ENCODE measurements around the gene MOV10L1. TPM values are rescaled to one million over a fixed set of nuclear protein-coding genes. Genes with fewer than 3 reads are reported as not detected.

Gene MOV10L1
- total RNA-seq, 1 donor from 2014 or later, result not detected

DNA sequence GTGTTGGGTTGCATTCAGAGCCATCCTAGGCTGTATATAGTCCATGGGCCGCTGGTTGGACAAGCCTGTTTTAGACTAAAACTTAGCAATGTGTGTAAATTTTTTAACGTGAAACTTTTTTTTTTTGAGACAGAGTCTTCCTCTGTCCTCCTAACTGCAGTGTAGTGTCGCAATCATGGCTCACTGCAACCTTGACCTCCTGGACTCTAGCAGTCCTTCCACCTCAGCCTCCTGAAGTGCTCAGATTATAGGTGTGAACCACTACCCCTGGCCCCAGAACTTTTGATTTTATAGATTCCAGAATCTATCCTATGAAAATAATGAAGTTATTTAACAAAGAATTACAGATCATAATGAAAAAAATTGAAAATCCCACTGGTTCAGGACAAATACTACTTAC, 50.8 kb downstream of the MOV10L1 start:
- TF ChIP-seq, protein P1, sequence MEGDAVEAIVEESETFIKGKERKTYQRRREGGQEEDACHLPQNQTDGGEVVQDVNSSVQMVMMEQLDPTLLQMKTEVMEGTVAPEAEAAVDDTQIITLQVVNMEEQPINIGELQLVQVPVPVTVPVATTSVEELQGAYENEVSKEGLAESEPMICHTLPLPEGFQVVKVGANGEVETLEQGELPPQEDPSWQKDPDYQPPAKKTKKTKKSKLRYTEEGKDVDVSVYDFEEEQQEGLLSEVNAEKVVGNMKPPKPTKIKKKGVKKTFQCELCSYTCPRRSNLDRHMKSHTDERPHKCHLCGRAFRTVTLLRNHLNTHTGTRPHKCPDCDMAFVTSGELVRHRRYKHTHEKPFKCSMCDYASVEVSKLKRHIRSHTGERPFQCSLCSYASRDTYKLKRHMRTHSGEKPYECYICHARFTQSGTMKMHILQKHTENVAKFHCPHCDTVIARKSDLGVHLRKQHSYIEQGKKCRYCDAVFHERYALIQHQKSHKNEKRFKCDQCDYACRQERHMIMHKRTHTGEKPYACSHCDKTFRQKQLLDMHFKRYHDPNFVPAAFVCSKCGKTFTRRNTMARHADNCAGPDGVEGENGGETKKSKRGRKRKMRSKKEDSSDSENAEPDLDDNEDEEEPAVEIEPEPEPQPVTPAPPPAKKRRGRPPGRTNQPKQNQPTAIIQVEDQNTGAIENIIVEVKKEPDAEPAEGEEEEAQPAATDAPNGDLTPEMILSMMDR (IDR thresholded peaks at IDR 0.05), result no peak
- H3K4me3 ChIP-seq, result no peak overlapping the region
- intact Hi-C loops (cut with DNase I), result no loop called here
- no peak for DNase-seq (ENCODE audit: low spot score in 2 of 2)
- no peaks in the 10 kb centered on the region for H3K36me3 ChIP-seq
- no peak overlapping the region for H3K27ac ChIP-seq
- H3K9me3 ChIP-seq, result no peaks in the 10 kb centered on the region
- H3K27me3 ChIP-seq, result no peaks in the 10 kb centered on the region
- peaks cover 0 to 3% of the 10 kb centered on the region in 2 donors for H3K4me1 ChIP-seq

DNA sequence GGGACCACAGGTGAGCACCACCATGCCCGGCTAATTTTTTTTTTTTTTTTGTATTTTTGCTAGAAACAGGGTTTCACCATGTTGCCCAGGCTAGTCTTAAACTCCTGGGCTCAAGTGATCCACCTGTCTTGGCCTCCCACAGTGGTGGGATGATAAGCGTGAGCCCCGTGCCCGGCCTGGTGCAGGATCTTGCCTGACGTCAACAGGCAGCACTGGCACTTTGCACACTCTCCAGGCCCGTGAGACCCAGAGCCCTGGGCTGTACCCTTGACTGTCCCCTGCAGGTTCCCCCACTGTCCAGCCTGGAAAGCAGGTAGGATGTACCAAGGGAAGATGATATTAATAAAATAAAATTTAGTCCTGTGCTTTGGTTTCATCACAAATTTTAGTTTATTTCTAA, 51.7 kb downstream of the MOV10L1 start:
- Histone ChIP-seq H3K4me3 (no peak overlapping the region), H3K27ac (no peak overlapping the region), H3K4me1 (peaks cover 0 to 2% of the 10 kb centered on the region in 2 donors), H3K27me3 (no peaks in the 10 kb centered on the region), H3K36me3 (no peaks in the 10 kb centered on the region), H3K9me3 (no peaks in the 10 kb centered on the region)
- no peak for DNase-seq (ENCODE audit: low spot score in 2 of 2)
- intact Hi-C loops (cut with DNase I), result no loop called here
- TF ChIP-seq, protein P1 (IDR thresholded peaks at IDR 0.05), result no peak

DNA sequence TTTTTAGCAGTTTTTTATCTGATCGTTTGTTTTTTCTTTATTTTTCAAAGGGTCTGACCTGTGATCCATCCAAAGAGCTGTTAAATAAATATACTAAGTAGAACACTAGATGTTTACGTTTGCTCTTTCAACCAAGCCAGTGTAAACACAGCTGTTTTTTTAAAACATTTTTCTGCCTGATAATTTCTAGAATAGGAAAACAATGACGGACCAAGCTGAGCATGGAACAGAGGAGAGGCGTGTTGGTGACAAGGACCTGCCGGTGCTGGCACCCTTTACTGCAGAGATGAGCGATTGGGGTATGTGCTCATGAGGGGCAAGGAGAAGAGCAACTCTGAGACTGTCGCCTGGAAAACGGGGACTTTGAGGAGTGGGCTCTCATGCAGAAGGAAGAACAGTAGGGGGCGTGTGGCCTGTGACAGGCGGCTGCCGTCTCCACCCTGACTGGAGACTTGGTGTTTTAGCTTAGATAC, 52.1 kb downstream of the MOV10L1 start:
- Histone ChIP-seq H3K4me3 (no peak overlapping the region), H3K27me3 (no peaks in the 10 kb centered on the region), H3K27ac (no peak overlapping the region), H3K36me3 (no peaks in the 10 kb centered on the region), H3K9me3 (no peaks in the 10 kb centered on the region), H3K4me1 (no peaks in the 10 kb centered on the region)
- TF ChIP-seq, protein P1 (IDR thresholded peaks at IDR 0.05), result no peak
- intact Hi-C loops (cut with DNase I), result no loop called here
- no peak for DNase-seq (ENCODE audit: low spot score in 2 of 2)

DNA sequence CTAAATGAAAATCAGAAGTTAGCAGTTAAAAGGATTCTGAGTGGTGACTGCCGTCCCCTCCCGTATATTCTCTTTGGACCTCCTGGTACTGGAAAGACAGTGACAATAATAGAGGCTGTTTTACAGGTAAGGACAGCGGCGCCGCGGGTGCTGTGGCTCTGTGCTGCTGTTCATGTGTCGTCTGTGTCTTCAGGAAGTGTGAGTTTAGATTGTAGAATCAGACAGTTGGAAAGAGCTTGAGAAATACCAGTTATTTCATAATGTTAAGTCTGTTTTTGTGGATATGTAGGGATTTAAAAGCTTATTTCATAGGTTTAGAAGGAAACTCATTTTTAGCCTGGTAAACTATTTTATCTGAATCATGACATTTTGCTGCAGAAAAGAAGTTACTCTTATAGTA, 53.3 kb downstream of the MOV10L1 start:
- DNase-seq (ENCODE audit: low spot score in 2 of 2), result no peak
- Histone ChIP-seq H3K36me3 (no peaks in the 10 kb centered on the region), H3K27ac (no peak overlapping the region), H3K4me1 (no peaks in the 10 kb centered on the region), H3K27me3 (no peaks in the 10 kb centered on the region), H3K4me3 (no peak overlapping the region), H3K9me3 (no peaks in the 10 kb centered on the region)
- intact Hi-C loops (cut with DNase I), result no loop called here
- TF ChIP-seq, protein P1 (IDR thresholded peaks at IDR 0.05), result no peak

- Histone ChIP-seq H3K9me3 (no peaks in the 10 kb centered on the region), H3K4me1 (no peaks in the 10 kb centered on the region), H3K4me3 (no peak overlapping the region), H3K27me3 (no peaks in the 10 kb centered on the region), H3K27ac (no peak overlapping the region), H3K36me3 (no peaks in the 10 kb centered on the region)
- no peak for DNase-seq (ENCODE audit: low spot score in 2 of 2)
- TF ChIP-seq, protein P1 (IDR thresholded peaks at IDR 0.05), result no peak
- intact Hi-C loops (cut with DNase I), result no loop called here
These were observed 54.3 kb downstream of the MOV10L1 start for GRCh38 chr22:50144005-50144614.

Measured in ascending aorta (tissue), 2 donors.